Osteocyte (in vitro differentiated cells): ENCODE data around the gene SORCS3. TPM values are rescaled to one million over a fixed set of nuclear protein-coding genes. Genes with fewer than 3 reads are reported as not detected.

ENCODE experiments used
- DNase-seq: peaks from one replicate; pipeline ENCODE4 v3.0.0; 2021; ENCODE audit warnings: mixed read lengths; ENCODE audit not compliant: unreplicated experiment; ENCODE audit errors: extremely low spot score
- H3K27ac Mint-ChIP-seq: one replicate; pipeline ENCODE4 v1.8.0; 2021; ENCODE audit warnings: mild to moderate bottlenecking, mixed read lengths; ENCODE audit not compliant: unreplicated experiment
- H3K27me3 Mint-ChIP-seq: one replicate; pipeline ENCODE4 v1.8.0; 2021; ENCODE audit warnings: mixed read lengths; ENCODE audit not compliant: unreplicated experiment
- H3K36me3 Mint-ChIP-seq: one replicate; pipeline ENCODE4 v1.8.0; 2021; ENCODE audit warnings: mixed read lengths; ENCODE audit not compliant: unreplicated experiment
- H3K4me1 Mint-ChIP-seq: one replicate; pipeline ENCODE4 v1.8.0; 2021; ENCODE audit warnings: mixed read lengths; ENCODE audit not compliant: unreplicated experiment
- H3K4me3 Mint-ChIP-seq: one replicate; pipeline ENCODE4 v1.8.0; 2021; ENCODE audit warnings: mild to moderate bottlenecking, moderate library complexity, mixed read lengths; ENCODE audit not compliant: unreplicated experiment
- H3K9me3 Mint-ChIP-seq: one replicate; pipeline ENCODE4 v1.8.0; 2021; ENCODE audit warnings: mixed read lengths; ENCODE audit not compliant: unreplicated experiment
- total RNA-seq: library from RNA; stranded (reverse); gene quantifications from 2 replicates; pipeline ENCODE4 v1.2.1, GENCODE V29; 2021
- TF ChIP-seq, protein P1 (sequence below): fragments of 200-600 bp; sonication (generic); IDR thresholded peaks from 2 replicates; pipeline ENCODE4 v1.5.0; 2021; ENCODE audit warnings: antibody characterized with exemption, mild to moderate bottlenecking, moderate library complexity

Gene SORCS3
- total RNA-seq, 1 donor from 2014 or later, result not detected

DNA sequence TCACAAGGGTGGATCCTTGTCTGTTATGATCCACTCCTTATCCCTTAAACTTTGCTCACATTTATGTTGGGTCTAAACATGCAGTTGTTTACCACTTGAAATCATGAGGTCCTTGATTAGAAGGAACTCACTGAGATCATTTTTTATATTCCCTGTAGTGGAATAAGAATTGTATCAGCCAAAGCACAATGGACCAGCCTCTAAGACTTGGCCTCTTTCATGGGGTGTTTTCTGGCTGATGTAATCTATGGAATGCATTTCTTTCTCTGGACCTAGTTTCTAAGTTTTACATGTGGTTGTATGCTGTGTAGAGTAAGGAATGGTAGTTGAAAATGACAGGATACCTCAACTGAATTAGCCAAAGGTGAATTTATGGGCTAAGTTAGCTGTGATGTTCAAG, 376.6 kb downstream of the SORCS3 start:
- TF ChIP-seq, protein P1, sequence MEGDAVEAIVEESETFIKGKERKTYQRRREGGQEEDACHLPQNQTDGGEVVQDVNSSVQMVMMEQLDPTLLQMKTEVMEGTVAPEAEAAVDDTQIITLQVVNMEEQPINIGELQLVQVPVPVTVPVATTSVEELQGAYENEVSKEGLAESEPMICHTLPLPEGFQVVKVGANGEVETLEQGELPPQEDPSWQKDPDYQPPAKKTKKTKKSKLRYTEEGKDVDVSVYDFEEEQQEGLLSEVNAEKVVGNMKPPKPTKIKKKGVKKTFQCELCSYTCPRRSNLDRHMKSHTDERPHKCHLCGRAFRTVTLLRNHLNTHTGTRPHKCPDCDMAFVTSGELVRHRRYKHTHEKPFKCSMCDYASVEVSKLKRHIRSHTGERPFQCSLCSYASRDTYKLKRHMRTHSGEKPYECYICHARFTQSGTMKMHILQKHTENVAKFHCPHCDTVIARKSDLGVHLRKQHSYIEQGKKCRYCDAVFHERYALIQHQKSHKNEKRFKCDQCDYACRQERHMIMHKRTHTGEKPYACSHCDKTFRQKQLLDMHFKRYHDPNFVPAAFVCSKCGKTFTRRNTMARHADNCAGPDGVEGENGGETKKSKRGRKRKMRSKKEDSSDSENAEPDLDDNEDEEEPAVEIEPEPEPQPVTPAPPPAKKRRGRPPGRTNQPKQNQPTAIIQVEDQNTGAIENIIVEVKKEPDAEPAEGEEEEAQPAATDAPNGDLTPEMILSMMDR, result no peak
- Mint-ChIP-seq H3K36me3 (no peaks in the 10 kb centered on the region), H3K27ac (no peak overlapping the region), H3K9me3 (peaks cover 45% of the 10 kb centered on the region), H3K4me1 (no peaks in the 10 kb centered on the region), H3K27me3 (no peaks in the 10 kb centered on the region), H3K4me3 (no peak overlapping the region)
- no peak for DNase-seq

- H3K27me3 Mint-ChIP-seq, result no peaks in the 10 kb centered on the region
- TF ChIP-seq, protein P1, result no peak
- no peaks in the 10 kb centered on the region for H3K4me1 Mint-ChIP-seq
- no peak overlapping the region for H3K27ac Mint-ChIP-seq
- H3K9me3 Mint-ChIP-seq, result peaks cover 37% of the 10 kb centered on the region
- no peak for DNase-seq
- H3K4me3 Mint-ChIP-seq, result no peak overlapping the region
- no peaks in the 10 kb centered on the region for H3K36me3 Mint-ChIP-seq
Measured at GRCh38 chr10:105023211-105024111, 382.4 kb downstream of the SORCS3 start.

GRCh38 chr10:105024184-105024583, 383.1 kb downstream of the SORCS3 start:
- no peaks in the 10 kb centered on the region for H3K36me3 Mint-ChIP-seq
- H3K27ac Mint-ChIP-seq, result no peak overlapping the region

GRCh38 chr10:105025092-105025491, 384.0 kb downstream of the SORCS3 start:
- no peaks in the 10 kb centered on the region for H3K27me3 Mint-ChIP-seq
- no peak overlapping the region for H3K27ac Mint-ChIP-seq
- no peak overlapping the region for H3K4me3 Mint-ChIP-seq
- H3K4me1 Mint-ChIP-seq, result no peaks in the 10 kb centered on the region
- H3K36me3 Mint-ChIP-seq, result no peaks in the 10 kb centered on the region
- no peak for DNase-seq
- peaks cover 42% of the 10 kb centered on the region for H3K9me3 Mint-ChIP-seq
- TF ChIP-seq, protein P1, result no peak

More at GRCh38 chr10:105024184-105024583, 383.1 kb downstream of the SORCS3 start:
- Mint-ChIP-seq H3K4me1 (no peaks in the 10 kb centered on the region), H3K27me3 (no peaks in the 10 kb centered on the region), H3K9me3 (peaks cover 35% of the 10 kb centered on the region), H3K4me3 (no peak overlapping the region)
- no peak for DNase-seq
- TF ChIP-seq, protein P1, result no peak

GRCh38 chr10:105026566-105026965, 385.5 kb downstream of the SORCS3 start:
- no peak overlapping the region for H3K4me3 Mint-ChIP-seq
- H3K9me3 Mint-ChIP-seq, result peaks cover 35% of the 10 kb centered on the region
- H3K27me3 Mint-ChIP-seq, result no peaks in the 10 kb centered on the region
- DNase-seq, result no peak
- TF ChIP-seq, protein P1, result no peak
- H3K4me1 Mint-ChIP-seq, result no peaks in the 10 kb centered on the region
- no peak overlapping the region for H3K27ac Mint-ChIP-seq
- no peaks in the 10 kb centered on the region for H3K36me3 Mint-ChIP-seq
